ENCODE measurements around the gene BRIP1. TPM values are rescaled to one million over a fixed set of nuclear protein-coding genes. Genes with fewer than 3 reads are reported as not detected.

Gene BRIP1
- total RNA-seq, 2 donors from 2014 or later = 24.2 to 25.5 TPM

GRCh38 chr17:61658183-61658582, 205.1 kb downstream of the BRIP1 start:
- DNase-seq = no peak
- Histone ChIP-seq H3K9ac (ENCODE audit: extremely low read depth, low read length, poor library complexity, severe bottlenecking) (no peak overlapping the region), H3K27me3 (ENCODE audit: control insufficient read depth, insufficient read depth, low read length, poor library complexity, severe bottlenecking) (no peaks in the 10 kb centered on the region), H3K27ac (ENCODE audit: low read depth, low read length) (no peak overlapping the region), H3K36me3 (ENCODE audit: control insufficient read depth, insufficient read depth, low read length) (no peaks in the 10 kb centered on the region), H3K4me3 (ENCODE audit: low read length) (no peak overlapping the region), H3K9me3 (ENCODE audit: control insufficient read depth, low read length) (no peaks in the 10 kb centered on the region), H3K4me1 (ENCODE audit: control insufficient read depth, insufficient read depth, low read length) (no peaks in the 10 kb centered on the region)
- H3K36me3 Mint-ChIP-seq (ENCODE audit: low read depth) = no peaks in the 10 kb centered on the region
- WGBS, 2 experiments (ENCODE audit: insufficient coverage in 1 of 2, insufficient read length in 1 of 2) = 94 to 95% methylated on average over 2 of the region's 2 CpGs
- no peak overlapping the region for H3K27ac Mint-ChIP-seq
- no peak for TF ChIP-seq CTCF (conservative IDR thresholded peaks at IDR 0.05)
- H3K4me1 Mint-ChIP-seq = peaks cover 8% of the 10 kb centered on the region
- H3K4me3 Mint-ChIP-seq = no peak overlapping the region
- peaks cover 3% of the 10 kb centered on the region for H3K27me3 Mint-ChIP-seq (ENCODE audit: insufficient read depth)
- no peaks in the 10 kb centered on the region for H3K9me3 Mint-ChIP-seq

- Mint-ChIP-seq H3K4me1 (peaks cover 8% of the 10 kb centered on the region), H3K27me3 (ENCODE audit: insufficient read depth) (peaks cover 3% of the 10 kb centered on the region), H3K4me3 (no peak overlapping the region), H3K27ac (no peak overlapping the region), H3K9me3 (no peaks in the 10 kb centered on the region), H3K36me3 (ENCODE audit: low read depth) (no peaks in the 10 kb centered on the region)
- no peak for TF ChIP-seq CTCF (conservative IDR thresholded peaks at IDR 0.05)
- Histone ChIP-seq H3K9ac (ENCODE audit: extremely low read depth, low read length, poor library complexity, severe bottlenecking) (no peak overlapping the region), H3K4me3 (ENCODE audit: low read length) (no peak overlapping the region), H3K36me3 (ENCODE audit: control insufficient read depth, insufficient read depth, low read length) (no peaks in the 10 kb centered on the region), H3K9me3 (ENCODE audit: control insufficient read depth, low read length) (no peaks in the 10 kb centered on the region), H3K27ac (ENCODE audit: low read depth, low read length) (no peak overlapping the region), H3K4me1 (ENCODE audit: control insufficient read depth, insufficient read depth, low read length) (no peaks in the 10 kb centered on the region), H3K27me3 (ENCODE audit: control insufficient read depth, insufficient read depth, low read length, poor library complexity, severe bottlenecking) (no peaks in the 10 kb centered on the region)
- no peak for DNase-seq
Measured at GRCh38 chr17:61657338-61657737, 206.0 kb downstream of the BRIP1 start.

- H3K36me3 Mint-ChIP-seq (ENCODE audit: low read depth) = no peaks in the 10 kb centered on the region
- no peak overlapping the region for H3K27ac ChIP-seq (ENCODE audit: low read depth, low read length)
- H3K4me1 ChIP-seq (ENCODE audit: control insufficient read depth, insufficient read depth, low read length) = no peaks in the 10 kb centered on the region
- H3K36me3 ChIP-seq (ENCODE audit: control insufficient read depth, insufficient read depth, low read length) = no peaks in the 10 kb centered on the region
- H3K9ac ChIP-seq (ENCODE audit: extremely low read depth, low read length, poor library complexity, severe bottlenecking) = no peak overlapping the region
- H3K27me3 Mint-ChIP-seq (ENCODE audit: insufficient read depth) = peaks cover 1% of the 10 kb centered on the region
- H3K4me1 Mint-ChIP-seq = peaks cover 8% of the 10 kb centered on the region
- no peaks in the 10 kb centered on the region for H3K27me3 ChIP-seq (ENCODE audit: control insufficient read depth, insufficient read depth, low read length, poor library complexity, severe bottlenecking)
- WGBS, 2 experiments (ENCODE audit: insufficient coverage in 1 of 2, insufficient read length in 1 of 2) = 83% methylated on average over 1 of the region's 1 CpG; no CpG with 5 or more reads in 1 of the 2 experiments
- no peak overlapping the region for H3K4me3 ChIP-seq (ENCODE audit: low read length)
- DNase-seq = no peak
- no peaks in the 10 kb centered on the region for H3K9me3 Mint-ChIP-seq
- H3K4me3 Mint-ChIP-seq = no peak overlapping the region
- no peaks in the 10 kb centered on the region for H3K9me3 ChIP-seq (ENCODE audit: control insufficient read depth, low read length)
- no peak overlapping the region for H3K27ac Mint-ChIP-seq
- no peak for TF ChIP-seq CTCF (conservative IDR thresholded peaks at IDR 0.05)
Measured at GRCh38 chr17:61656721-61657217, 206.6 kb downstream of the BRIP1 start.
